WTC11 (cell line): ENCODE results near the gene MRC1.

ENCODE experiments used
- CTCF ChIP-seq: fragments of 200-600 bp; IDR thresholded peaks from 2 replicates; pipeline ENCODE4 v1.8.0; 2022; ENCODE audit warnings: antibody characterized with exemption
- JUN ChIP-seq: sonication (generic); formaldehyde crosslinking; IDR thresholded peaks from 2 replicates; pipeline ENCODE4 v1.8.0; 2023; ENCODE audit warnings: mild to moderate bottlenecking, missing genetic modification reagents
- MAX ChIP-seq: sonication (generic); formaldehyde crosslinking; IDR thresholded peaks from 2 replicates; pipeline ENCODE4 v1.8.0; 2022; ENCODE audit warnings: mild to moderate bottlenecking, missing genetic modification reagents

DNA sequence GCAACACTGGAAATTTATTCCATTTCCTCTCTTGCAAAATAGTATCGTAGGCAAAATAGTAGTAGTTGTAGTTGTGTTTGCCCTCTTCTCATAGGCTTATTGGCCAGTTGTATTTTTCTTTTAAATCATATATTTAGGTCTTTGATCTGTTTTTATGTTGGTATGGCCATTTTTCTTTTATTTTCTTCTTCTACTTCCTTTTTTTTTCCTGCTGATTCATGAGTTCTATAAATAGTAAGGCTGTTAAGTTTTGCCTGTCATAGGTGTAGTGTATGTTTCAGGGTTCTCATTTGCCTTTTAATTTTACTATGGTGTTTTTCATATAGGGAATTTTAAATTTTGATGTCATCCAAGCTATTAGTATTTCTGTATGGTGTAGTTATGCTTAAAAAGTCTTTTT, 25.4 kb upstream of the MRC1 start:
- no peak for TF ChIP-seq MAX (CRISPR knock-in tag)
- TF ChIP-seq JUN (CRISPR knock-in tag), result no peak
- TF ChIP-seq CTCF, result no peak
